GM12878 (cell line): ENCODE measurements around the gene KLB. TPM values are rescaled to one million over a fixed set of nuclear protein-coding genes. Genes with fewer than 3 reads are reported as not detected.

Experiments used
- ASH2L ChIP-seq: fragments of 300-600, 200-600 bp; sonication (generic); IDR thresholded peaks from 2 replicates; pipeline ENCODE4 v1.6.1; 2017; ENCODE audit warnings: low read depth, mild to moderate bottlenecking, borderline replicate concordance
- BHLHE40 ChIP-seq, 2 experiments: fragments of 450-650 bp in 1 of 2; IDR thresholded peaks; 2 replicates each; pipeline ENCODE4 v1.6.1; 2011 to 2017; ENCODE audit warnings: low read depth in 2 of 2, borderline replicate concordance in 1 of 2, improper control_type of control experiment in 1 of 2, low read length in 1 of 2, mild to moderate bottlenecking in 1 of 2
- FOXK2 ChIP-seq: fragments of 450-650 bp; IDR thresholded peaks from 2 replicates; pipeline ENCODE4 v1.6.1; 2017; ENCODE audit warnings: mild to moderate bottlenecking, moderate library complexity
- IRF4 ChIP-seq: IDR thresholded peaks from 2 replicates; pipeline ENCODE4 v1.6.1; 2011; ENCODE audit warnings: low read depth, low read length
- JUNB ChIP-seq: IDR thresholded peaks from 2 replicates; pipeline ENCODE4 v1.6.1; 2016; ENCODE audit warnings: antibody characterized with exemption, mild to moderate bottlenecking
- JUND ChIP-seq: IDR thresholded peaks from 2 replicates; pipeline ENCODE4 v1.6.1; 2012; ENCODE audit warnings: low read depth, mild to moderate bottlenecking, low read length, improper control_type of control experiment, moderate library complexity
- KAT2A ChIP-seq: conservative IDR thresholded peaks from 2 replicates; pipeline ENCODE4 v1.6.1; 2011; ENCODE audit warnings: low read depth, low read length; ENCODE audit not compliant: control insufficient read depth
- KLF5 ChIP-seq: fragments of 450-650 bp; IDR thresholded peaks from 2 replicates; pipeline ENCODE4 v1.6.1; 2014; ENCODE audit warnings: mild to moderate bottlenecking; ENCODE audit not compliant: partially characterized antibody
- RAD51 ChIP-seq: fragments of 450-650 bp; IDR thresholded peaks from 2 replicates; pipeline ENCODE4 v1.6.1; 2016; ENCODE audit warnings: moderate library complexity, mild to moderate bottlenecking, inconsistent platforms
- SREBF1 ChIP-seq: IDR thresholded peaks from 2 replicates; pipeline ENCODE4 v1.6.1; 2012; ENCODE audit warnings: mild to moderate bottlenecking, low read length
- ZNF24 ChIP-seq: fragments of 450-650 bp; IDR thresholded peaks from 2 replicates; pipeline ENCODE4 v1.6.1; 2017; ENCODE audit warnings: antibody characterized with exemption, mild to moderate bottlenecking
- ZNF384 ChIP-seq: IDR thresholded peaks from 2 replicates; pipeline ENCODE4 v1.6.1; 2012; ENCODE audit warnings: low read depth, mild to moderate bottlenecking, low read length, improper control_type of control experiment, borderline replicate concordance
- polyA plus RNA-seq, 11 experiments: library from polyadenylated mRNA; depleted of rRNA in 4 of 11; unstranded in 6 of 11; stranded (reverse) in 5 of 11; fragments of >200 nt; fragmentation: Nextera tagmentation in 4 of 11; fragmentation: Illumina TruSeq in 1 of 11; extraction: Ambion mirVana in 4 of 11; extraction: Trizol in 1 of 11; gene quantifications; 1 replicate in 1 of 11; 2 replicates in 10 of 11; pipeline versions ENCODE4 v1.2.1 to v1.2.3, GENCODE V29; 2011 to 2016; ENCODE audit warnings: inconsistent platforms in 2 of 11, missing spikeins in 2 of 11, low read depth in 1 of 11
- total RNA-seq, 4 experiments: library from RNA; depleted of rRNA in 3 of 4; stranded (reverse); fragments of >200 nt in 3 of 4; fragmentation: Illumina TruSeq in 1 of 4; extraction: Trizol in 1 of 4; gene quantifications; 2 replicates each; pipeline versions ENCODE4 v1.2.1 to v1.2.3, GENCODE V29; 2013 to 2021
- TF ChIP-seq, protein P1 (sequence below): IDR thresholded peaks from 2 replicates; pipeline ENCODE4 v1.6.1; 2011; ENCODE audit warnings: borderline replicate concordance, low read depth, mild to moderate bottlenecking, moderate library complexity, mixed read lengths, low read length; ENCODE audit not compliant: insufficient read depth; ENCODE audit errors: extremely low read length
- TF ChIP-seq, protein P2 (sequence below): fragments of 450-650 bp; IDR thresholded peaks from 2 replicates; pipeline ENCODE4 v1.6.1; 2014; ENCODE audit warnings: mild to moderate bottlenecking
- TF ChIP-seq, protein P3 (sequence below): fragments of 450-650 bp; IDR thresholded peaks from 2 replicates; pipeline ENCODE4 v1.6.1; 2017; ENCODE audit warnings: borderline replicate concordance
- TF ChIP-seq, protein P4 (sequence below): fragments of 450-650 bp; IDR thresholded peaks from 2 replicates; pipeline ENCODE4 v1.6.1; 2016; ENCODE audit warnings: mild to moderate bottlenecking, moderate library complexity, borderline replicate concordance
- TF ChIP-seq, protein P5 (sequence below): IDR thresholded peaks from 2 replicates; pipeline ENCODE4 v1.6.1; 2011; ENCODE audit warnings: low read depth, mild to moderate bottlenecking, low read length, moderate library complexity, borderline replicate concordance; ENCODE audit errors: extremely low read depth

The KLB gene
- total and polyA plus RNA-seq, 10 of the 15 experiments (the other 5 are each of a cell fraction or from before 2014, with no cell fraction given), result under 0.01 to 0.13 (median 0.04) TPM; not detected in 1

DNA sequence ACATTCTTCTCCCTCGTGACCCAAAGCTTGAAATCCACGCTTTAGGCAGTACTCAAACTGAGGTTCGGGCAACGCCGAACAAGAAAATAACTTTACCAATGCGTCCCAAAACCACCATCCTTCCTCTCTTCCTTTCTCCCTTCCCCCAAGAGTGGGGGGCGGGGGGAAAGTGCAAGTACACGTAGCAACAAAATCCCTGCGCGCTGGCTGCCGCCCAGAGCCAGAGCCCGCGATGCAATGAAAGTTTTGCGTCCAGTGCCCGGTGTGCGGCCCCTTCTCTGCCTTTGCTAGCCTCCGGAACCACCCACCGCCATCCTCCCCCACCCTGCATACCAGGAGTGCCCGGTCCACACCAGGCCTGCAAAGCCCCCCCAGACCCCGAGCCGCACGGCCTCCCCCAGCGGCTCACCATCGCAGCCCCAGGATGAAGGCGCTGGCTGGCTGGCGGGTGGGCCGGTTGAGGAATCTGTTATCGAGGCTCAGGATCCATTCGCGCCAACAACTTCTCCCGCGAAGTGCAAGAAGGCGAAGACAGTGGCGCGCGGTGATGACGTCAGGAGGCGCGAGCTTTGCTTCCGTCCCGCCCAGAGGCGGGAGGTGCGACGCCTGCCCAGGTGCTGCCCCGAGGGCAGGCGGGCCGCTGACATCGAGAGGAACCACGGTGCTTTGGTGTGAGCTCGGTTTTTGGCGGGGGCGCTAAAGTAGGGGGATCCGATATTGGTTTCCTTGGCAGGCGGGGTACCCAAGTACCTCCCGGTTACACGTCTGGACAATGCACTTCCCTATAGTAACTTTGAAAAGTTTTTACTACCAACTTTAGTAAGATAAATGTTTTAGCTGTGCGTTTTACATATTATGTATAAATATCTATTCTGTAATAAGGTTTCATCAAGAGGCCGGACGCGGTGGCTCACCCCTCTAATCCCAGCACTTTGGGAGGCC lies 40.6 kb upstream of the KLB start, which contains the start of gene RFC1 (continued):
- TF ChIP-seq, protein P1, sequence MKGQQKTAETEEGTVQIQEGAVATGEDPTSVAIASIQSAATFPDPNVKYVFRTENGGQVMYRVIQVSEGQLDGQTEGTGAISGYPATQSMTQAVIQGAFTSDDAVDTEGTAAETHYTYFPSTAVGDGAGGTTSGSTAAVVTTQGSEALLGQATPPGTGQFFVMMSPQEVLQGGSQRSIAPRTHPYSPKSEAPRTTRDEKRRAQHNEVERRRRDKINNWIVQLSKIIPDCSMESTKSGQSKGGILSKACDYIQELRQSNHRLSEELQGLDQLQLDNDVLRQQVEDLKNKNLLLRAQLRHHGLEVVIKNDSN, result no peak
- TF ChIP-seq IRF4 (0 out of 2 replicates have a peak, but pooled peaks have one; percentile 40), ASH2L (no peak), RAD51 (no peak), BHLHE40 (IDR thresholded peaks at IDR 0.05; ENCODE audit: borderline replicate concordance in 1 of 2, low read depth in 2 of 2, low read length in 1 of 2) (peak; percentile 53 to 67; a peak in 3 of 4 replicates), KAT2A (no peak), KLF5 (peak; percentile 73), FOXK2 (no peak), ZNF24 (no peak), ZNF384 (no peak), JUND (peak; percentile 54; the same call in 1 of the 2 replicates), SREBF1 (no peak), JUNB (no peak)
- TF ChIP-seq, protein P2, sequence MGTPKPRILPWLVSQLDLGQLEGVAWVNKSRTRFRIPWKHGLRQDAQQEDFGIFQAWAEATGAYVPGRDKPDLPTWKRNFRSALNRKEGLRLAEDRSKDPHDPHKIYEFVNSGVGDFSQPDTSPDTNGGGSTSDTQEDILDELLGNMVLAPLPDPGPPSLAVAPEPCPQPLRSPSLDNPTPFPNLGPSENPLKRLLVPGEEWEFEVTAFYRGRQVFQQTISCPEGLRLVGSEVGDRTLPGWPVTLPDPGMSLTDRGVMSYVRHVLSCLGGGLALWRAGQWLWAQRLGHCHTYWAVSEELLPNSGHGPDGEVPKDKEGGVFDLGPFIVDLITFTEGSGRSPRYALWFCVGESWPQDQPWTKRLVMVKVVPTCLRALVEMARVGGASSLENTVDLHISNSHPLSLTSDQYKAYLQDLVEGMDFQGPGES, result no peak
- TF ChIP-seq, protein P3, sequence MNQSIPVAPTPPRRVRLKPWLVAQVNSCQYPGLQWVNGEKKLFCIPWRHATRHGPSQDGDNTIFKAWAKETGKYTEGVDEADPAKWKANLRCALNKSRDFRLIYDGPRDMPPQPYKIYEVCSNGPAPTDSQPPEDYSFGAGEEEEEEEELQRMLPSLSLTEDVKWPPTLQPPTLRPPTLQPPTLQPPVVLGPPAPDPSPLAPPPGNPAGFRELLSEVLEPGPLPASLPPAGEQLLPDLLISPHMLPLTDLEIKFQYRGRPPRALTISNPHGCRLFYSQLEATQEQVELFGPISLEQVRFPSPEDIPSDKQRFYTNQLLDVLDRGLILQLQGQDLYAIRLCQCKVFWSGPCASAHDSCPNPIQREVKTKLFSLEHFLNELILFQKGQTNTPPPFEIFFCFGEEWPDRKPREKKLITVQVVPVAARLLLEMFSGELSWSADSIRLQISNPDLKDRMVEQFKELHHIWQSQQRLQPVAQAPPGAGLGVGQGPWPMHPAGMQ, result no peak
- TF ChIP-seq, protein P4, sequence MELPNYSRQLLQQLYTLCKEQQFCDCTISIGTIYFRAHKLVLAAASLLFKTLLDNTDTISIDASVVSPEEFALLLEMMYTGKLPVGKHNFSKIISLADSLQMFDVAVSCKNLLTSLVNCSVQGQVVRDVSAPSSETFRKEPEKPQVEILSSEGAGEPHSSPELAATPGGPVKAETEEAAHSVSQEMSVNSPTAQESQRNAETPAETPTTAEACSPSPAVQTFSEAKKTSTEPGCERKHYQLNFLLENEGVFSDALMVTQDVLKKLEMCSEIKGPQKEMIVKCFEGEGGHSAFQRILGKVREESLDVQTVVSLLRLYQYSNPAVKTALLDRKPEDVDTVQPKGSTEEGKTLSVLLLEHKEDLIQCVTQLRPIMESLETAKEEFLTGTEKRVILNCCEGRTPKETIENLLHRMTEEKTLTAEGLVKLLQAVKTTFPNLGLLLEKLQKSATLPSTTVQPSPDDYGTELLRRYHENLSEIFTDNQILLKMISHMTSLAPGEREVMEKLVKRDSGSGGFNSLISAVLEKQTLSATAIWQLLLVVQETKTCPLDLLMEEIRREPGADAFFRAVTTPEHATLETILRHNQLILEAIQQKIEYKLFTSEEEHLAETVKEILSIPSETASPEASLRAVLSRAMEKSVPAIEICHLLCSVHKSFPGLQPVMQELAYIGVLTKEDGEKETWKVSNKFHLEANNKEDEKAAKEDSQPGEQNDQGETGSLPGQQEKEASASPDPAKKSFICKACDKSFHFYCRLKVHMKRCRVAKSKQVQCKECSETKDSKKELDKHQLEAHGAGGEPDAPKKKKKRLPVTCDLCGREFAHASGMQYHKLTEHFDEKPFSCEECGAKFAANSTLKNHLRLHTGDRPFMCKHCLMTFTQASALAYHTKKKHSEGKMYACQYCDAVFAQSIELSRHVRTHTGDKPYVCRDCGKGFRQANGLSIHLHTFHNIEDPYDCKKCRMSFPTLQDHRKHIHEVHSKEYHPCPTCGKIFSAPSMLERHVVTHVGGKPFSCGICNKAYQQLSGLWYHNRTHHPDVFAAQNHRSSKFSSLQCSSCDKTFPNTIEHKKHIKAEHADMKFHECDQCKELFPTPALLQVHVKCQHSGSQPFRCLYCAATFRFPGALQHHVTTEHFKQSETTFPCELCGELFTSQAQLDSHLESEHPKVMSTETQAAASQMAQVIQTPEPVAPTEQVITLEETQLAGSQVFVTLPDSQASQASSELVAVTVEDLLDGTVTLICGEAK, result peak; percentile 36; the same call in 1 of the 2 replicates
- TF ChIP-seq, protein P5, sequence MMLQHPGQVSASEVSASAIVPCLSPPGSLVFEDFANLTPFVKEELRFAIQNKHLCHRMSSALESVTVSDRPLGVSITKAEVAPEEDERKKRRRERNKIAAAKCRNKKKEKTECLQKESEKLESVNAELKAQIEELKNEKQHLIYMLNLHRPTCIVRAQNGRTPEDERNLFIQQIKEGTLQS, result peak; percentile 74; the same call in 1 of the 2 replicates
